DMS153 treated with DMSO at 0.1 percent for 48 hours (cell line): ENCODE measurements around the gene PLD2.

Source experiments
- DNase-seq: peaks from one replicate; lab custom pipeline; 2025; ENCODE audit not compliant: unreplicated experiment; lab: John Stamatoyannopoulos, UW

PLD2 gene

GRCh38 chr17:4833941-4834680, 27.2 kb downstream of the PLD2 start:
- no peak for DNase-seq

- DNase-seq: no peak
Measured at GRCh38 chr17:4834681-4835020, 27.7 kb downstream of the PLD2 start.

- no peak for DNase-seq
Measured at GRCh38 chr17:4836221-4836620, 29.3 kb downstream of the PLD2 start.

- no peak for DNase-seq
Measured at GRCh38 chr17:4837471-4838308, 30.7 kb downstream of the PLD2 start.

GRCh38 chr17:4838309-4838785, 31.4 kb downstream of the PLD2 start:
- no peak for DNase-seq

GRCh38 chr17:4839221-4839620, 32.3 kb downstream of the PLD2 start:
- DNase-seq: no peak

- DNase-seq: no peak
Measured at GRCh38 chr17:4839965-4840892, 33.3 kb downstream of the PLD2 start.

- no peak for DNase-seq
Measured at GRCh38 chr17:4840893-4841242, 33.9 kb downstream of the PLD2 start.

- no peak for DNase-seq
Measured at GRCh38 chr17:4842376-4842775, 35.4 kb downstream of the PLD2 start.

- no peak for DNase-seq
Measured at GRCh38 chr17:4843321-4844000, 36.5 kb downstream of the PLD2 start.

GRCh38 chr17:4845118-4845517, 38.2 kb downstream of the PLD2 start:
- no peak for DNase-seq

- DNase-seq: no peak
Measured at GRCh38 chr17:4846635-4847390, 39.9 kb downstream of the PLD2 start.

- DNase-seq: no peak
Measured at GRCh38 chr17:4849011-4849536, 42.1 kb downstream of the PLD2 start.

GRCh38 chr17:4850246-4850645, 43.3 kb downstream of the PLD2 start:
- DNase-seq: no peak

- no peak for DNase-seq
Measured at GRCh38 chr17:4851084-4851483, 44.1 kb downstream of the PLD2 start.

GRCh38 chr17:4852567-4853207, 45.7 kb downstream of the PLD2 start:
- peak; percentile 15 for DNase-seq

- DNase-seq: no peak
Measured at GRCh38 chr17:4853208-4853671, 46.3 kb downstream of the PLD2 start.

- DNase-seq: no peak
Measured at GRCh38 chr17:4854111-4854681, 47.2 kb downstream of the PLD2 start.
